Upper lobe of left lung (tissue), 4 donors: Measurements from ENCODE around the gene GALC.

Source experiments
- CTCF ChIP-seq, 6 experiments: fragments of 450-650 bp in 4 of 6; fragments of 200-600 bp in 2 of 6; sonication (generic) in 2 of 6; IDR thresholded peaks; one replicate each; pipeline ENCODE4 v1.5.1; 2016 to 2019; ENCODE audit warnings: antibody characterized with exemption in 6 of 6
- POLR2AphosphoS5 ChIP-seq, 2 donors: sonication (generic); formaldehyde crosslinking; IDR thresholded peaks; one replicate each; pipeline ENCODE4 v1.5.1; 2017; ENCODE audit warnings: antibody characterized with exemption in 2 of 2

- TF ChIP-seq CTCF (IDR thresholded peaks at IDR 0.05) (no peak), POLR2AphosphoS5 (IDR thresholded peaks at IDR 0.05) (no peak)
Measured at GRCh38 chr14:87961246-87961645, 31.7 kb downstream of the GALC start.
